NCI-H1930 (cell line): Measurements from ENCODE around the gene NCKIPSD.

Experiments used
- DNase-seq, 2 experiments: peaks; one replicate each; lab custom pipeline; 2025; lab: John Stamatoyannopoulos, UW

The NCKIPSD gene

DNA sequence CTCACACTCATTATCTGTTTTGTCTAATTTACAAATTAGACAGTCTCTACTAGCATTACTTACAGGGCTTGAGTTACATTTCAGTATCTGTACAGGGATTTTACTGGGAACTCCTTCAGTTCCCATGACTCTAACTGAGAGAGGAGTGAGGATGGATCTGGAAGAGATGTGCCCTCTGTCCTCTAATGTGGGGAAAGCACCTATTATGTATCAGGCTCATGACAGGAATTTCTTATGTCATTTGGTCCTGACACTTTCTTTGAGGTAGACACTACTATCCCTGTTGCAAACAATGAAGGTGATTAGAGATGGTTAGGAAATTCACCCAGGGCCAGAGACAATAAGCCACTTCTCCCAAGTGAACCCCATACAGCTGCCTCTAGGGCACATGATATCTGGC lies 10.9 kb upstream of the NCKIPSD start:
- no peak for DNase-seq

DNA sequence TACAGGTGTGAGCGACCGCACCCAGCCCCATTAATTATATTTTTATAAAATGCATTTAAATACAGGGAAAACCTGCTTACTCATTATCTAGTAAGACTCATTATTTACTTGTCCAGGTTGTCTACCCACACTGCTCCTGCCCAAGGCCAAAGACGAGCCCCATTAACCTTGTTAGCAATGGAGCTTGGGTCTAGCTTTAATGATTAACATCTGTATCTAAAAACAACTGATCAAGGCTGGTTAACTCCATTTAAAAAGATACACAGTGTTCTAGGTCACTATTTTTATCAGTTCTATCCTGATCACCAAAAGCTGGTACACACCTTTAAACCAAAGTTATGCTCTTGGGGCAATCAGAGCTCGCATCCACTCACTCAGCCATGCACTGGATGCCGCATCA lies 10.4 kb upstream of the NCKIPSD start:
- DNase-seq: no peak

DNA sequence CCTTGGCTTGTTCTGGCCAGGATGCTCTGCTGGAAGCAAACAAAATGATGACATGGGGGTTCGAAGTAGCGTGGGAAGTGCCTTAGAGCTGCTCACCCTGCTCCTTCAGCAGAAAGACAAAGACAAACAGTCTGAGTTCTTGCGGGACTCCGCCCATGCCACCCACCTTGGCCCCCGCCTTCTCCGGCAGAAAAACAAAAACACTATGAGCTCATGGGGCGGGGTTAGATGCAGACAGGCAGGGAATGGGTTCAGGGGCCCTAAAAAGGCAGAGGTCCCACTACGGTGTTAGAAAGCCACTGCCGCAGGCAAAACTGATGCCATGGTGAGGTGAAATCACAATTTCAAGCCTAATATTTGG lies 9.7 kb upstream of the NCKIPSD start:
- DNase-seq: no peak

DNA sequence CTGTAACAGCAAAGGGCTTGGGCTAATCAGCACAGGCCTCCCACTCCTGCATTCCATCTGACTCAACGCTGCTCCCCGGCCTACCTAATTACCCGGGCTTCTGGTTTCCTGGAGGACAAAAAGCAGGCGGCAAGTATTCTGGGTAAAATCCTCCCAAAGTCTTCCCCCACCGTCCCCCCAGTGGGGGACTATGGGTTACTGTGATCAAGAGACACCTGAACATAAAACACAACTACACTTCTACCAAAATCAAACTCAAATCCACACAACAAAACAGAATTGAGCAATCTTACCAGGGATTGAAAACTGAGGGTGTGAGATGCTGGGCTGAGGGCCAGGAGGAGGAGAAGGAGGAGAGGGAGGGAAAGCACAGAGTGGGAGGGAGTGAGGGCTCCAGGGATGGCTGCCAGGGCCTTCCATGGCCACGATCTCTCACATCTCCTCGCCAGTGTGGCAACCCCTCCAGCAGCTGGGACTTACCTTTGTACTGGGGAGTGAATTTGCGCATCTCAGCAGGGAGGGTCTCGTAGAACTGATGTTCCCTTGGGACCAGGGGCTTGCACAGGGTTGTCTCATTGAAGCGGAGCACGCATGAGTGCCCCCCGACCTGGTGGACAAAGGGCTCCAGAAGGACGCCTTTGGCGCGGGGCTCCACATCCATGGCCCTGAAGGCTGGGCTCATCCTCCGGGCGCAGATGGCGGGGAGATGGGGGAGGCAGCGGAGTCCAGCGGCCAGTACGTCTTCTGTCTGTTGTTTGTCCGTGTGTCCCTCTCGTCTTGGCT lies 9.1 kb upstream of the NCKIPSD start:
- DNase-seq: no peak

DNA sequence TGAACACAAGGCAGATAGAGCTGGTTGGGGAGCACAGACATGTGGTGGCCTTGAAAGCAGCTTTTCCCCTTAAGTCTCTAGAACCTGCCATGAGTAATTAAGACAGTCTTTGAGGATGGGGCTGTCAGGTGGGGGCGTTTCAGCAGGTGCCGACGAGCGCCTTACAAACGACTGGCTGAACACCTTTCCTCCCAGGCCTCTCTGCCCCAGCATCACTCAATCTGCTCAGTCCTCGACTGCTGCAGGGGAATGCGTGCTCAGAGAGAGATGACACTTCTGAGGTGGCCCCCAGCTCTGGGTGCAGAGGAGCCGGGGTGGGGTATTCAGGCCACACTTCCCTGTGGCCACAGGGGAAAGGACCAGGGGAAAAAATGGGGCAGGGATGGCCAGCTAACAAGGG lies 8.1 kb upstream of the NCKIPSD start:
- DNase-seq: no peak

DNA sequence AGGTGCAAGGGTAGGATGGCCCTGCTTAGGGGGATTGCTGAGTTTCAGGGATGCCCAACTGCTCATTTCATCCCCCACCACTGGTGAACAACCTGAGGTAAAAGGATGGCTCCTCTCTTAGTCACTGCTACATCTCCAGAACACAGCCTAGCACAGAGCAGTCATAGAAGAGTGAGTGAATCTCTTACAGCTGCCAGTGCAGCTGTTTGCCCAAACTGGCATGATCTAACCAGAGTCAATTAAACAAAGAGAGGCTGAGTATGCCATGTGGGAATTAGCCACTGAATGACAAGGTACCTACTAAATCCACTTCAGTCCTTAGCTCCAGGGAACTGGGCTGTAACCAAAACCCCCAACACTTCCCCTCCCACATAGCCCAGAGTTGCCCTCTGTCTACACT lies 6.8 kb upstream of the NCKIPSD start:
- no peak for DNase-seq

DNA sequence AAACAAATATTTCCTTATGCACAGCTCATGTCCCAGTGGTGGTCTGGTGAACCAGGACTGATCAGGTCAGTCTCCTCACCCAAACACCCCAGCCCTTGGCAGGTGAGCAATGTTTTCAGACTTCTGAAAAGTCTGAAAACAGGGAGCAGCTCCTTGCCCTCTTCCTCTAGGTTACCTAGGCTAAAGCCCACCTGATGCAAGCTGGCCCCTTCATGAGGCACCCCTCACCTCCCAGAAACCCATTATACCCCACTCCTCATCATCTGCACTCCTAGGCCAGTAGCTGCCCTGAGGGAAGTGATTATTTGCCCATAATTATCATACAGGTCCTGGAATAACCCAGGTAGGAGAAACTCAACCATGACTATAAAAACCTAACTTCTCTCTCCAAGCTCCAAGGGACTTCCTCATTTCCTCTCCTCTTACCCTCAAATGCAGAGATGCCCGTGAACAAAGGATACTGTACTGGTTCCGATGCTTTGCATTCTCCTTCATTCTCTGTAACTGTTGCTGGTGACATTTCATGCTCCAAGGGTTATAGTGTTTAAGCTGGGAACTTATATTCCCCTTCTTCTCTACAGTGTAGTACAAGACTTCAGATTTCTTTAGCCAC lies 5.2 kb upstream of the NCKIPSD start:
- no peak for DNase-seq

DNA sequence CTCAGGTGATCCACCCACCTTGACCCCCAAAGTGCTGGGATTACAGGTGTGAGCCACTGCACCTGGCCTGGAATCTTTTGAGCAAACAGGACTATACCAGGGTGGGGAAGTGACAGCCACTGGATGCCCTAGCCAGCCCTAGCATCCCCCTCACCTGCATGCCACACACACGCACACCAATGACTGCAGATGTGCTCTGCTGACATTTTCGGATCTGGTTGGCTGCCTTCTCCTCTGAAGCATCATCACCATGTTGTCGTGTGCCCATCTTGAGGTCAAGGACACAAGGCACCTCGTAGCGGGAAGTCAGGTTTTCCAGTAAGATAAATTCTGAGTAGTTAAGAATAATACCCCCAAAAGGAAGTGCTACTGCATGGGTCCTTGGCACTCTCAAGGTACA lies 3.7 kb upstream of the NCKIPSD start:
- DNase-seq: no peak

DNA sequence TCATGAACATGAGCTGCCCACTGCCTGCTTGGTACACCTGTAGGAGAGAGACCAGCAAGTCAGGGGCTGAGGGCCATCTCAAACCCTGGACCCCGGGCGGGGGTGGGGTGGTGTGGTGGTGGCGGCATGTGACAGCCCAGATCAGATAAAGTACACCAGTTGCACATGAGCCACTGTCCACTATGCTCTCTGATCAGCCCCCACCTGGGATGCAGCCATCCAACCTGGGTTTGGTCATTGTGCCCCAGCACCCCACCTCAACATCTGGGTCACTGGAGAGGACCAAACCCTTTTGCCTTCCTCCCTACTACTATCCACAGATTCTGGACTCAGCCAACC lies 3.0 kb upstream of the NCKIPSD start:
- DNase-seq: no peak

DNA sequence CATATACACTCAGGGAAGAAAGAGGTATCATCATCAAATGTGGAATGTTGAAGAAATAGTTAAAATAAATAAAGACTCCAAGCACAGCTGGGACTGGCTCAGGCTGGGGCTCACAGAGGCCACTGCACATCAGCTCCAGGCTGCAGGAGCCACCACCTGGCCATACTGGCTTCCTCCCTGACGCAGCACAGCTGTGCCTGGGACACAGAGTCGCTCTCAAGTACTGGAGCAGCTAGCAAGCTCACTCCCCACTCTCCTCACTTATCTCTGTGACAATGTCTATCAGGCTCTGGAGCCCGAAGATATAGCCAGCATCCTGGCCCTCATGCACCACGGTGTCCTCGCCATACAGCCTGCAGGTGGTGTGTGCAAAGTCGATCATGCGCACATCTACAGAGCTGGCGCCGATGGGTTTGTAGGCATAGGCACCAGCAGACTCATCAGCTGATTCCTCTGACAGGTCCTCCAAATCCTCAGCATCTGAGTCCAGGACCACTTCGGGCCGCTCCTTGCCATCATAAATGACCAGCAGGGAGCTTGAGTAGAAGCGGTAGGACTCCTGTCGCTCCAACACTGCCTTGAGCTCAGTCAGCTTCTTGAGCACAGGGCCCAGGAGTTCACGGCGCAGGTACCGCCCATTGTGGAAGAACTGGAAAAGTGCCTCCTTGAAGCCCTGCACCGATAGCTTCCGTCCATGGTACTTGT lies 2.5 kb upstream of the NCKIPSD start:
- DNase-seq: no peak

DNA sequence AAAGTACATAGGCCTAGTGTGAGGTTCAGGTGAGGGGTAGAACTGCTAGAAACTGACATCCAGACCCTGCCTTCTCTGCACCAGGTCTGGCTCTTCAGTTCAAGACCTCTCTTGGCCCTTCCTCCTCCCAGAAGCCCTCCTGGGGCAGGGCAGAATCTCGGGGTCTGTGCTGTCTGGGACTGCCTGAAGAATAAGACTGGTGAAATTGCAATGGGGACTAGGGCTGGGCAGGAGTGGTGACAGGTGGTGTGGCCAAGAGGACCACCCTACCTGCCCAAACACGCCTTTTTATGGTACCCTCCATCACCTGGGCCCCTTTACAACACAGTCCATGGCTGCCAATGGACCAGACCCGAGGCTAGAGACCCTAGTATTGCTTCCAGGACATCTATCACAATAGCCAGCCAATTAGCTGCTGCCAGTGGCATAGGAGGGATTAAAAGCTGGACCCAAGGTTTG lies 1.5 kb upstream of the NCKIPSD start:
- DNase-seq: no peak

DNA sequence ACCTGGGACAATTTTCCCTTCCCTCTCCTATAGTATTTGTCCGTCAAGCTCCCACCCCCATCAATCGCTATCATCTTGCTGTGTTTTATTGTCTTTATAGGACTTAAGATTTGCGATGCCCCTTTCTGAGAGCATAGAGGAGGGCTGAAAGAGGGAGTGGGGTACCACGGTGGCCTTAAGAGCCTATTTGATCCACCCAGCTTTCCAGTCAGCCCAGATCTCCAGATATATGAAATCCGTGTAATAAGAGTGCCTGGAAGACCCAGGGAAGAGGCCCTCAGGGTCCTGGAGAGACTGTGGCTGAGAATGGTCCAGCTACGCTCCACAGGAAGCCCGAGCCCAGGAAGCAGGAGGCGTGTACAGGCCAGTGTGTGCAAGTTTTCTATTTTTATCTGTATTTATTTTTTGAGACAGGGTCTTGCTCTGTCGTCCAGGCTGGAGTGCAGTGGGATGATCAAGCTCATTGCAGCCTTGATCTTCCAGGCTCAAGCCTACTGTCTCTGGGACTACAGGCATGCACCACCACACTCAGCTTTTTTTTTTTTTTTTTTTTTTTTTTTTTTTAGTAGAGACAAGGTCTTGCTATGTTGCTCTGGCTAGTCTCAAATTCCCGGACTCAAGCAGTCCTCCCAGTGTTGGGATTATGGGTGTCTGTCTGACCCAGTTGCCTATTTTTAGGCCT lies 964 bp upstream of the NCKIPSD start:
- DNase-seq: no peak

DNA sequence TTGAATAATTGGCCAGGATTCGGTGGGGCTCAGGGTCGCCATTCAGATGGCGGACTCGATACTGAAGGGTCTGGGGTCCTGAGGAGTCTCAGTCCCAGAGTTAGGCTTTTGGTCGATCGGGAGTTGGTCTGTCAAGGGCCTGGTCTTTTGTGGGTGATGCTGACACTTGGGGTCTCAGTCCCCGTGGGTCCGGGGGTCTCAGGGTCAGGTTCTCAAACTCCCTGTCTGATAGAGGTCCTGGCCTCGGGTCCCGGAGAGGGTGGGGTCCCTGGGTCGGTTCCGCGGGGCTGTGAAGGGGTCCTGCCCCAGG lies 467 bp downstream of the NCKIPSD start:
- DNase-seq: no peak

DNA sequence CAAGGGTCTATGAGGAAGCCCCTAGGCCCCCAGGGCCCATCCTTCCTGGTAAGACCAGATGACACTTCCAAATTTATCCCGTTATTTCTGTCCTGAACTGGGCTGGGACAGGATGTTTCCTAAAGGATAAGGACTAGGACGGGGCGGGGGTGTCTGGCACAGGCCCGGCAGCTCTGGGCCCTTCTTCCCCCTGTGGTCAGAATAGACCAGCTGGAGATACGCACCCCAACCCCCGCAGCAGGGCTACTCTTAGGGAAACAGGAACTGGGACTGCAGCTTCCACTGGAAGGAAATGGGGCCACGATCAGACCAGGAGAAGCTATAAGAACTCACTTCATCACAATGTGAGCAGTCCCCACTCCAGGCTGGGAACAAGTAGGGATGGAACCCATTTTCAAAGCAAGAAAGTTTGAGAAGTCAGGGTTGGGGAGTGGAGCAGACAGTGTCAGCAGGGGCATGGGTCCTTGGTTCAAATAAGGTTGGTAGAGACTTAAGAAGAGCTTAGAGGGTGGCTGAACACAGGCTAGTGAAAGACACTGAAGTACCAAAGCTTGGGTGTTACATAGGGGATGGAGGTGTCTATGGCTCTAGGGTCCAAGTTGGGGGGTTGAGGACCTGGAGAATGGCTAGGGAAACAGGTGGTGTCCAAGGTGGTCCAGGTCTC lies 1.1 kb downstream of the NCKIPSD start:
- DNase-seq: no peak

DNA sequence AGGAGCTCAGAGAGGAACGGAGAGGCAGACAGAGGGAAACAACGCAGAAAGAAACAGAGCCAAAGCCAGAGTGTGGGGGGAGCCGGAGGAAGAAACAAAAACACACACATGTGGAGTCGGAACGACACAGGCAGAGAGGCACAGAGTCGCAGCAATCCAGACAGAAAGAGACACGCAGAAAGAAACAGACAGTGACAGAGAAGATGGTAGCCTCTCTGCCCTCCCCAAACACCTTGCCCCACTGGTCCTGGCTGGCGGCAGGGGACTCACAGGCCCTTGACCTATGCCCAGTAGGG lies 1.7 kb downstream of the NCKIPSD start:
- no peak for DNase-seq

DNA sequence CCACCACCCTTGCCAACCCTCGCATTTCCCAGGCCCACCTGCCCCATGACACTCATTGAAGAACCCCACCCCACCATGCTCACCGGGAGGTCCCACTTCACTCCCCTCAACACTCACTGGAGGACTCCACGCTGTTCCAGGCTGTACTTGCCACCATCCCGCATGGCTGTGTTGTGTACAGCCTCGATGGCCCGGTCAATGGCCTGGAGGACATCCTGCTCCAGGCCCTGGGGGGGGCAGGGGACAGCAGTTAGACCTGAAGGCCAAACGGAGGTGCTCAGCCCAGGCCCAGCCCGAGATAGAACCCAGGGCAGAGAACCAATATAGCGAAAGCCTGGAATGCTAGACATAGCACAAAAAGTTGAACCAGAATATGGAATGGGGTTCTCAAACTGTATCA lies 2.9 kb downstream of the NCKIPSD start:
- DNase-seq: no peak

DNA sequence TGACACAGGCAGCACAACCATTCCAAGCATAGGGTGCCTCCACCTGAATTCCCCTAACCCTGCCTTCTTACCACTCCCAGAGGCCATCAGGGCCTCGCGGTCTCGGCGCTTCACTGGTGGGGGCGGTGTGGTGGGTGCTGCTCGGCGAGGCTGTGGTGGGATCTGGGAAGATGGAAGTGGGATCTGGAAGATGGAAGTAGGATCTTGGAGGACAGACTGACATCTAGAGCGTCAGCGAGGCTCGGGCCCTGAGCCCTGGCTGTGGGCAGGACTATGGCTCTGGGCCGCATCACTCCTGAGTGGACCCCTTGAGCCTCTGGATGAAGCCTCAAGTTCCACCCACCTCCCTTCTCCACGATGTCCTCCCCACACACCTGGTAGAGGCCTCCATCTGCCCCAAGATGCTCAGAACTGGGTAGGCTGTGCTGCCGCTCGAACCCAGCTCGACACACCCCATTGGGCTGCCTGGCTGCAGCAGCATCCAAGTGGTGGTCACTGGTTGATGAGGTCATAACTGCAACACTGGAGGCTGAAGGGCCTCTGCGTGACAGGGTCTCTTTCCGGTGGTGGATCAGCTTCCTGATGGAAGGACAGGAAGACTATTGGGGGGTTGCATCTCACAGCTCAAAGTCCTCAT lies 3.6 kb downstream of the NCKIPSD start:
- DNase-seq: no peak

DNA sequence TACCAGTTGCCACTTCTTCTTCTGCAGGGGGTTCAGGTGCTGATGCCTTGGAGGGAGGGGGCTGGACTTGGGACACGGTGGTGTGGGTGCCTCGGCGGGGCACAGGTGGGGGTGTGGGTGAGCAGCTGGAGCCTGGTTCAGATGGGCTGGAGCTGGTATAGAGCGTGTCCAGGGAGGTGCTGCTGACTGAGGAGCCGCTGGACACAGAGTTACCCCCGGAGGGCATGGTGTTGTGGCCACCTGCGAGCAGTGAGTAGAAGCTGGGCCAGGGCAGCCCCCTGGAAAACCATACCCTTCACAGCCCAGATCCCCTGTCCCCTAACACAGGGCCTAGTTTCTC lies 4.2 kb downstream of the NCKIPSD start:
- DNase-seq: no peak

DNA sequence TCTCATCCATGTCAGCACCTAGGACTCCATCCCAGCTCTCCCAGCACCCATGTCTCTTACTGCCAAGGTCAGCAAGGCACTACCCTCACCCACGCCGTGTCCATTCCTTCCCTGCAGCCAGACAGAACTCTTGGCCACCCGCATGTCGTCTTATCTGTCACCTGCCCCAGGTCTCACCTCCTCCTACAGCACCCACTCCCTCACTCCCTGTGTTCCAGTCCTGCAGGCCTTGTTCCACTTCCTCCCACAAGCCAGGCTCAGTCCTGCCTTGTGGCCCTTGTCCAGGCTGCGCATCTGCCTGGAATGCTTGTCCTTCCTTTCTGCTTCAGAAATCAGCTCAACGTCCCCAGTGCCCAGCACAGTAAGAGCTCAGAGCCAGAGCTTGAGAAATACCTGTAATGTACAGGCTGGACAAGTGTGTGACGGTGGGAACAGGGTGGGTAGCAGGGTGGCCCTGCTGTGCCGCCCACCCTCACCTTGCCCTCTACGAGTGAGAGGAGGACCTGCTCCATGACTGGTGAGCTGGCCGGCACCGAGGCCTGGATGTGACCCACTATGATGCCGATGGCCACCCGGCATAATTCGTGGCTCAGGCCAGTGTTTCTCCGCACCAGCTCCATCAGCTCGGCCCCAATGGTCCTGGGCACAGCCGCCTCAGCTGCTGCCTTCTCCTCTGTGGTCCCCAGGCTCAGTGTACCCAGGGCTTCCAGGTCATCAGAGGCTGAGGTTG lies 4.7 kb downstream of the NCKIPSD start:
- no peak for DNase-seq

DNA sequence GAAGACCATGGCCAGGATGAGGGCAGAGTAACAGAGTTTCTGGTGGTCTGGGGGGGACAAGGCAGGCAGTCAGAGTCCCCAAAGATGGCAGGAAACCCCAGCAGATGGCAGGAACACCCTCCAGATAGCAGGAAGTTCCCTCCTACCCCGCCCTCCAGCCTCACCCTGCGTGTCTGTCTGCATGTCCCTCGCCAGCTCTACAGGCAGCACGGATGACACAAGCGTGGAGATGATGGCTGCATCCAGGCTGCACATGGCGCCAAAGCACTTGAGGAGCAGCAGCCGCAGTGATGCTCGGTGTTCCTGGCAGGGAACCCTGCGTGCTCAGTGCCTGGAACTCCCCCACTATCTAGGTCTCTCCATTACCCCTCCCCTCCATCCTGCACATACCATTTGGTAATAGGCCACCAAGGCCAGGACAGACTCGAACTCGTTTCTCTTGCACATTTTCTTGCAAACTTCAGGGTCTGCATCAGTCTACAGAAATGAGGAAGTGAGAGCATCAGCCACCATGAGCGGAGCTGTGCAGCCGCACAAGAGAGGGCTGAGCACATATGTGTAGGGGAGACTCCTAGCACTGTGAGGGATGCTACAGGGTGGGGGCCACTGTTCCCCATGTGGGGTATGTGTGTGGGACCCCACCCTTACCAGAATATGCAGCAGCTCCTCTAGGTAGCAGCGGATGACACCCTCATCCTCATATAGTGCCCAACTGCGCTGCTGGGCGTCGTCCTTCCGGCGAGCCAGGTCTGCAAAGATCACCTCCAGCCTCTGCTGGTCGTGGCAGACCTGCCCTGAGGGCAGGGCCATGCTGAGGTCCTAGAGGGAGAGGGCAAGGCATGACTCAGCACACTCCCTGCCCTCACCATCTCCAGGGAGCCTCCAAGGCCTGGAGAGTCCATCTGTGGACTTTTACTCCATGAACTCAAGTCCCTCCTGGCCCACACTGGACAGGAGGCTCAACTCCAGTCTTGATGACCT lies 6.0 kb downstream of the NCKIPSD start:
- no peak for DNase-seq
